Measurements from ENCODE around the gene IP6K3. TPM values are rescaled to one million over a fixed set of nuclear protein-coding genes. Genes with fewer than 3 reads are reported as not detected.

IP6K3 gene
- polyA plus RNA-seq, 1 donor (not counting 4 experiments of a cell fraction or from before 2014, with no cell fraction given): not detected

DNA sequence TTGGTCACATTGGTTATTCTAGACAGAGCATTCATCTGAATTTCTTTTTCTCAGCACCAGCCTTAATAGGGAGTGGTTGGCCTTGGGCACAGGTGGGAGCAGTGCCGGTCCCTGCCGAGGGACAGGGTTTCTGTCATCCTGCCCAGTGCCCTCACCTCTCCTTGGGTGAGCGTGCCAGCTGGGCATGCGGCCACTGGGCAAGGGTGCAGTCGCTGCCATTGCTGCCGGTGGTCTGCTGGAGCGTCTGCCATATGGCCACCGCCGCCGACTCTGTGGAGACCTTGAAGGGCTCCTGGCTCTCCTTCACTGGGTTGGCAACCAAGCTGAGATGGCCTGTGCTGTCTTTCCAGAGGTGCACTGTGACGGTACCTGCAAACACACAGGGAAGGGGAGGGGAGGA, 18.8 kb downstream of the IP6K3 start:
- DNase-seq (ENCODE audit: low read depth, low spot score) (no peak), FAIRE-seq (no peak)
- Histone ChIP-seq H3K9me1 (ENCODE audit: control insufficient read depth, extremely low read depth, insufficient read depth, low read length) (no peaks in the 10 kb centered on the region), H3K27ac (ENCODE audit: control insufficient read depth, insufficient read depth, low read length) (no peak overlapping the region), H3K9me3 (ENCODE audit: control insufficient read depth, low read depth, low read length) (no peaks in the 10 kb centered on the region), H3K4me2 (ENCODE audit: control insufficient read depth, extremely low read depth, insufficient read depth, low read depth, low read length) (no peak overlapping the region), H2AFZ (ENCODE audit: control insufficient read depth, low read length) (no peak overlapping the region), H3K79me2 (ENCODE audit: control insufficient read depth, insufficient read depth, low read length) (no peaks in the 10 kb centered on the region), H3K4me1 (ENCODE audit: control insufficient read depth, extremely low read depth, insufficient read depth, low read length) (peaks cover 2% of the 10 kb centered on the region), H3K27me3 (ENCODE audit: control insufficient read depth, extremely low read depth, insufficient read depth, low read length) (peaks cover 30% of the 10 kb centered on the region), H3K4me3 (ENCODE audit: control insufficient read depth in 2 of 3, extremely low read depth in 1 of 3, insufficient read depth in 2 of 3, low read depth in 1 of 3, low read length in 3 of 3) (no peak overlapping the region), H3K9ac (ENCODE audit: control insufficient read depth, extremely low read depth, insufficient read depth, low read length) (no peak overlapping the region), H3K36me3 (ENCODE audit: control insufficient read depth in 2 of 2, extremely low read depth in 1 of 2, insufficient read depth in 2 of 2, low read length in 2 of 2) (no peaks in the 10 kb centered on the region), H4K20me1 (ENCODE audit: control insufficient read depth, extremely low read depth, insufficient read depth, low read length) (no peaks in the 10 kb centered on the region)
- TF ChIP-seq CTCF (optimal IDR thresholded peaks at IDR 0.05 in 1 of 3, IDR thresholded peaks at IDR 0.05 in 1 of 3, conservative IDR thresholded peaks at IDR 0.05 in 1 of 3; ENCODE audit: extremely low read depth in 1 of 3, insufficient read depth in 2 of 3, low read length in 3 of 3) (no peak), EZH2 (IDR thresholded peaks at IDR 0.05; ENCODE audit: low read length) (no peak)
- dilution Hi-C loops (cut with MboI; ENCODE audit: extremely low pct_ligation_motif_present, low sequenced_read_pairs): no loop called here

GRCh38 chr6:33727126-33727525, 19.6 kb downstream of the IP6K3 start:
- Histone ChIP-seq H4K20me1 (ENCODE audit: control insufficient read depth, extremely low read depth, insufficient read depth, low read length) (no peaks in the 10 kb centered on the region), H3K9me3 (ENCODE audit: control insufficient read depth, low read depth, low read length) (no peaks in the 10 kb centered on the region), H3K27me3 (ENCODE audit: control insufficient read depth, extremely low read depth, insufficient read depth, low read length) (peaks cover 30% of the 10 kb centered on the region), H3K4me3 (ENCODE audit: control insufficient read depth in 2 of 3, extremely low read depth in 1 of 3, insufficient read depth in 2 of 3, low read depth in 1 of 3, low read length in 3 of 3) (no peak overlapping the region), H3K36me3 (ENCODE audit: control insufficient read depth in 2 of 2, extremely low read depth in 1 of 2, insufficient read depth in 2 of 2, low read length in 2 of 2) (no peaks in the 10 kb centered on the region), H3K4me1 (ENCODE audit: control insufficient read depth, extremely low read depth, insufficient read depth, low read length) (no peaks in the 10 kb centered on the region), H3K79me2 (ENCODE audit: control insufficient read depth, insufficient read depth, low read length) (no peaks in the 10 kb centered on the region), H3K27ac (ENCODE audit: control insufficient read depth, insufficient read depth, low read length) (no peak overlapping the region), H3K9me1 (ENCODE audit: control insufficient read depth, extremely low read depth, insufficient read depth, low read length) (no peaks in the 10 kb centered on the region), H3K4me2 (ENCODE audit: control insufficient read depth, extremely low read depth, insufficient read depth, low read depth, low read length) (no peak overlapping the region), H3K9ac (ENCODE audit: control insufficient read depth, extremely low read depth, insufficient read depth, low read length) (no peak overlapping the region), H2AFZ (ENCODE audit: control insufficient read depth, low read length) (no peak overlapping the region)
- TF ChIP-seq EZH2 (IDR thresholded peaks at IDR 0.05; ENCODE audit: low read length): no peak
- no peak for TF ChIP-seq CTCF (optimal IDR thresholded peaks at IDR 0.05 in 1 of 3, IDR thresholded peaks at IDR 0.05 in 1 of 3, conservative IDR thresholded peaks at IDR 0.05 in 1 of 3; ENCODE audit: extremely low read depth in 1 of 3, insufficient read depth in 2 of 3, low read length in 3 of 3)
- DNase-seq (ENCODE audit: low read depth, low spot score): no peak
- dilution Hi-C loops (cut with MboI; ENCODE audit: extremely low pct_ligation_motif_present, low sequenced_read_pairs): no loop called here
- no peak for FAIRE-seq

All from keratinocyte (primary cell).